ENCODE measurements around the gene NR5A1. TPM values are rescaled to one million over a fixed set of nuclear protein-coding genes. Genes with fewer than 3 reads are reported as not detected.

The NR5A1 gene
- total RNA-seq, 1 donor from 2014 or later = not detected

DNA sequence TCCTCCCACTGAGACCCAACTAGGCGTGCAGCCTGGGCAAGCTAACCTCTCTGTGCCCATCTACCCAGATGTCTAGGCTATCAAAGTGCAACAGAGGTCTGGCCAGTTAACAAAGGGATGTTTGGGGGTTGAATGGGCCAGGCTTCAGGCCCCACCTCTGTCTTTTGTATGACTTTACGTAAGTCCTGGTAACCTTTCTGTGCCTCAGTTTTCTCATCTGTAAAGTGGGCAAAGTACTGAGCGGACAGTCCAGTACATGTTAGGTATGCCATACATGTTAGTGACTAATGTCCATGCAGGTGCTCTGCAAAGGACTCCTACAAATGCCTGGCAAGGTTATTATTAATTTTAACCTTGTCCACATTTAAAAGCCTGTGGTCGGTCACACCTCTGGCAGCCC is 14.0 kb downstream of the NR5A1 start:
- TF ChIP-seq CTCF (IDR thresholded peaks at IDR 0.05) = no peak
- Histone ChIP-seq H3K36me3 (no peaks in the 10 kb centered on the region), H3K4me1 (no peaks in the 10 kb centered on the region), H3K9me3 (no peaks in the 10 kb centered on the region), H3K4me3 (no peak overlapping the region), H3K27ac (no peak overlapping the region), H3K27me3 (no peaks in the 10 kb centered on the region)
- ATAC-seq (no peak), DNase-seq (no peak)
- intact Hi-C loops (cut with DNase I) = no loop called here

GRCh38 chr9:124492818-124493217 is 14.4 kb downstream of the NR5A1 start:
- ATAC-seq (no peak), DNase-seq (no peak)
- no peak for TF ChIP-seq CTCF (IDR thresholded peaks at IDR 0.05)
- Histone ChIP-seq H3K4me1 (no peaks in the 10 kb centered on the region), H3K9me3 (no peaks in the 10 kb centered on the region), H3K27ac (no peak overlapping the region), H3K4me3 (no peak overlapping the region), H3K27me3 (no peaks in the 10 kb centered on the region), H3K36me3 (no peaks in the 10 kb centered on the region)
- intact Hi-C loops (cut with DNase I) = no loop called here

DNA sequence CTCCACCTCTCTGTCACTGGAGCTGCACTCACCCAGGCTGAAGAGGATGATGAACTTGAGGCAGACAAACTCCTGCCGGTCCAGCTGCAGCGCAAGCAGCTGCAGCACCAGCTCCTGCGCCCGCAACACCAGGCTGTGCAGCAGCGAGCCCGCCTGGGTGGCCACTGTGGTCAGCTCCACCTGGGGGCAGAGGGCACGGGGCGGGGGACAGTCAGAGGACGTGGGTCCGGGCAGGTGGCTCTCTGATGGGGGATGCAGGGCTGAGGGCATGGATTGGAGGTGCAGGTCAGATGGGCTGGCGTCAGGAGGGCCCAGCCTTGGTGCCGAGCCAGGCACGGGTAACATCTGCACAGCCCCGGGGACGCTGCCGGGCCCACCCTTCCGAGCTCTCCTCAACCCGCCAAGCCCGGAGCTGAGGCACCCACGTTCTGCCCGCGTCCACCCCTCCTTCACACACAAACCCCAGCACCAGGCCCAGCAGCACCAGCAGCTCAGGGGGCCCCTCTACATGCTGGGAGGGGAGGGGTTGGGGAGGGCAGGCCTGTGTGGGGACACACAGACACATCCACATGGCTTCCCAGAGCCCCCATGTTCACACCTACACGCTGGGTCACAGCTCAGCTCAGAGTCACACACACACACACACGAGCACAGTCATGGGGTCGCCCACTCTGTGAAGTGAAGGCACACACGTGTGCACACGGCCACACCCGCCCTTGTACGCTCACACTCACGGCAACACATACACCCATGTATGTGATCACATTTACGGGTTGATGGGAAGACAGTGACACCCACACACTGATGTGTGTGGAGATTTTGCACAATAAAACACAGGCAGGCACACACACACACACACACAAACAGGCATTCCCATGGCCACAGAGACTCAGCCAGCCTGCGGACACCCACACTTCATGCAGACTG is 15.9 kb downstream of the NR5A1 start:
- DNase-seq (no peak), ATAC-seq (no peak)
- Histone ChIP-seq H3K4me1 (no peaks in the 10 kb centered on the region), H3K4me3 (no peak overlapping the region), H3K27ac (no peak overlapping the region), H3K9me3 (no peaks in the 10 kb centered on the region), H3K36me3 (no peaks in the 10 kb centered on the region), H3K27me3 (peaks cover 14% of the 10 kb centered on the region)
- intact Hi-C loops (cut with DNase I) = no loop called here
- TF ChIP-seq CTCF (IDR thresholded peaks at IDR 0.05) = no peak

DNA sequence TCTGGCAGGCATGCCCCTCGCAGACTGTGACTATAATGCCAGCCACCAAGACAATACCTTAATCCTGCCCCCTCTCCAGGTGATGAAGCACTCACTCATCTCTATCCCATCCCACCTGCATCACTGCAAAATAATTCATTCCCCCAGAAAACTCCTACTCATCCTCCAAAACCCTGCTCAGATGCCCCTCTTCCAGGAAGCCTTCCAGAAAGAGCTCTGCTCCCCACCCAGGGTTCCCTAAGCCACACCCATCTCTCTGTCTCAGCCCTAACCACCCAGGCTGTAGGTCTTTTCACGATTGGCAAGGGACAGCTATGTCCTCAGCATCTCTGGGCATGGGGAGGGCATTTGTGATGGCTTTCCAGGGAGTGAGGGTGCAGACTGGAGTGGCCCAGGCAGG is 17.2 kb downstream of the NR5A1 start:
- Histone ChIP-seq H3K27ac (no peak overlapping the region), H3K9me3 (no peaks in the 10 kb centered on the region), H3K27me3 (peaks cover 24% of the 10 kb centered on the region), H3K4me1 (no peaks in the 10 kb centered on the region), H3K36me3 (no peaks in the 10 kb centered on the region), H3K4me3 (no peak overlapping the region)
- TF ChIP-seq CTCF (IDR thresholded peaks at IDR 0.05) = no peak
- DNase-seq = no peak
- intact Hi-C loops (cut with DNase I) = no loop called here
- ATAC-seq = no peak

DNA sequence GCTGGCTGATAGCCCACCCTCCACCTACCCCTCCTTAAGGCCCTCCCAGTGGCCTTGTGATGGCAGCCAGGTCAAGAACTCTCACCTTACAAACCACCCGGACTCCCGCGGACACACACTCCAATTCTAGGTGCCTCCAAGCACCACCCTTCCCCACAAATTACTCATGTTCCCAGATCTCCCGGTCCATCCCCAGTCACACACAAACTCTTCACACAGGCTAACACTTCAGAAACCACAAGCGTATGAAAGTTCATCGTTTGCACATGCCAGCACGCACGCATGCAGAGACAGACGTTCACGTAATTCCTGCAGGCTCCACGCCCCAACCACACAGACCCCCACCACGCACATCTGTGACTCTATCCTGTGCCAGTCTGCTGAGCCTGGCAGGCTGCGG is 18.0 kb downstream of the NR5A1 start:
- Histone ChIP-seq H3K27ac (no peak overlapping the region), H3K4me1 (no peaks in the 10 kb centered on the region), H3K27me3 (peaks cover 24% of the 10 kb centered on the region), H3K36me3 (no peaks in the 10 kb centered on the region), H3K4me3 (no peak overlapping the region), H3K9me3 (no peaks in the 10 kb centered on the region)
- DNase-seq (no peak), ATAC-seq (no peak)
- intact Hi-C loops (cut with DNase I) = no loop called here
- TF ChIP-seq CTCF (IDR thresholded peaks at IDR 0.05) = no peak
